Measurements from ENCODE around the gene TEAD4.

The TEAD4 gene

GRCh38 chr12:3000548-3001275 lies 41.5 kb downstream of the TEAD4 start:
- DNase-seq (ENCODE audit: low read depth in 2 of 2) = no peak

GRCh38 chr12:3002646-3003045 lies 43.4 kb downstream of the TEAD4 start:
- no peak for DNase-seq (ENCODE audit: low read depth in 2 of 2)

- DNase-seq (ENCODE audit: low read depth in 2 of 2) = no peak
These were observed 44.3 kb downstream of the TEAD4 start for GRCh38 chr12:3003357-3003992.

GRCh38 chr12:3004655-3005565 lies 45.7 kb downstream of the TEAD4 start:
- DNase-seq (ENCODE audit: low read depth in 2 of 2) = no peak

DNA sequence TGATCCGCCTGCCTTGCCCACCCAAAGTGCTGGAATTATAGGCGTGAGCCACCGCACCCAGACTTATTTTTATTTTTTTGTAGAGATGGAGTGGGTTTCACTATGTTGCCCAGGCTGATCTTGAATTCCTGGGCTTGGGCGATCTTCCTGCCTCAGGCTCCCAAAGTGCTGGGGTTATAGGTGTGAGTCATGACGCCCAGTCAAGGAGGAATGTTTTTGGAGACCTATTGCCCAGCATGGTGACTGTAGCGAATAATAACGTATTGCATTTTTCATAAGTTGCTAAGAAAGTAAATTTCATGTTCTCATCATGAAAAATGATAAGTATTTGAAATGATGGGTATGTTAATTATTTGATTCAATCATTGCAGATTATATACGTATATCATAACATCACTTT lies 46.5 kb downstream of the TEAD4 start:
- no peak for DNase-seq (ENCODE audit: low read depth in 2 of 2)

GRCh38 chr12:3009780-3010179 lies 50.6 kb downstream of the TEAD4 start:
- DNase-seq (ENCODE audit: low read depth in 2 of 2) = no peak

- no peak for DNase-seq (ENCODE audit: low read depth in 2 of 2)
These were observed 51.2 kb downstream of the TEAD4 start for GRCh38 chr12:3010214-3010930.

GRCh38 chr12:3012786-3013185 lies 53.6 kb downstream of the TEAD4 start:
- no peak for DNase-seq (ENCODE audit: low read depth in 2 of 2)

DNA sequence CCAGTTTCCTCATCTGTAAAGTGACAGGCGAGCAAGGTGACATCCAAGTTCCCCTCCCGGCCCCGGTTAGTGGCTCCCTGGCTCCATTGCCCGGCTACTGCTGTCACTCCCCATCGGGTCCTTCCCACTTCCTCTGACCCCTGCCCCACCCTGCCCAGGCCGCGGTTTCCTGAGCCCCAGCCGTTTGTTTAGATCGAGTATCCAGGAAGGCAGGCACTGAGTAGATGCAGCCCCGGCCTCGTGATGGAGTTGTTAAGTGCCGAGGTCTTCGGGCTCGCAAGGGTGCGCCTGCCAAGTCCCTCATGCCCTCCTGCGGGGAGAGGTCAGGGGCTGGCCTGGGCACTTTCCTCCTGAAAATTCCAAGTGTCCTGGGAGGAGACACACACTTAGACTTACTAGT lies 55.4 kb downstream of the TEAD4 start:
- DNase-seq (ENCODE audit: low read depth in 2 of 2) = no peak

- DNase-seq (ENCODE audit: low read depth in 2 of 2) = no peak
These were observed 56.2 kb downstream of the TEAD4 start for GRCh38 chr12:3015356-3015755.

- no peak for DNase-seq (ENCODE audit: low read depth in 2 of 2)
These were observed 57.0 kb downstream of the TEAD4 start for GRCh38 chr12:3016191-3016590.

GRCh38 chr12:3017281-3017680 lies 58.1 kb downstream of the TEAD4 start:
- no peak for DNase-seq (ENCODE audit: low read depth in 2 of 2)

GRCh38 chr12:3018284-3019004 lies 59.2 kb downstream of the TEAD4 start:
- DNase-seq (ENCODE audit: low read depth in 2 of 2) = no peak

GRCh38 chr12:3019005-3019680 lies 59.9 kb downstream of the TEAD4 start:
- DNase-seq (ENCODE audit: low read depth in 2 of 2) = no peak

DNA sequence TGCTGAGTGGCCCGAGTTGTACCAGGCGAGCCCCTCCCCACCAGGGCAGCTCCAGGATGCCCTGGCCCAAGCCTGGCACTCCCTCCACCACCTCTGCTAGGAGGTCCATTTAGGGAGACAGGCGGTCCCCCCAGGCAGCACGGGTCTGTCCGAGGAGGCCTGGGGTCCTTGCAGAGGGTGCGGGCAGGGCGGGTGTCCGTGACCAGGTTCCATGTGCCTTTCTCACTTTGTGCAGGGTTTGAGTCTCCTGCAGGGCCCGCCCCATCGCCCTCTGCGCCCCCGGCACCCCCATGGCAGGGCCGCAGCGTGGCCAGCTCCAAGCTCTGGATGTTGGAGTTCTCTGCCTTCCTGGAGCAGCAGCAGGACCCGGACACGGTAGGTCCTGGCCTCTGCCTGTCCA lies 61.2 kb downstream of the TEAD4 start:
- no peak for DNase-seq (ENCODE audit: low read depth in 2 of 2)

DNA sequence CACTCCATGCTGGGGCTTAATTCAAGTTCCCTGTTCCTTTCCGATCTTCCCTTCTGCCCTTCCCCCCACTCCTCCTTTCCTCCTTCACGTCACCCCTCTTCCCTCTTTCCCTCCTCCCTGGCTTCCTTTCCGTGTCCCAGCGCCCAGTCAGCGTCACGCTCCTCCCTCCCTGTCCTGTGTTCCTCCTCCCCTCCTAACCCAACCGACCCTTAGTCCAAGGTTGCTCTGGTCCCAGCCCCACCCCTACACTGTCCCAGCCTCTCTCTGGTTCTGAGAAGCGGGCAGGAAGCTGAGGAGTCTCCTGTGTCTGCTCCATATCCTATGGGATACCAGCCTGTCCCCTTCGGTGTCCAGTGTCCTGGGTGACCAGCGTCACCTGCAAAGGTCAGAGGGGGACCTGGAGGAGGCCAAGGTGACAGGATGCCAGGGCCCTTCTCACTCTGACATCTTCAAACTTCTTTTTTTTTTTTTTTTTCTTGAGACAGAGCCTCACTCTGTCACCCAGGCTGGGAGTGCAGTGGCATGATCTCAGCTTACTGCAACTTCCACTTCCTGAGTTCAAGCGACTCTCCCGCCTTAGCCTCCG lies 61.7 kb downstream of the TEAD4 start:
- no peak for DNase-seq (ENCODE audit: low read depth in 2 of 2)

- no peak for DNase-seq (ENCODE audit: low read depth in 2 of 2)
These were observed 63.2 kb downstream of the TEAD4 start for GRCh38 chr12:3022411-3022810.

DNA sequence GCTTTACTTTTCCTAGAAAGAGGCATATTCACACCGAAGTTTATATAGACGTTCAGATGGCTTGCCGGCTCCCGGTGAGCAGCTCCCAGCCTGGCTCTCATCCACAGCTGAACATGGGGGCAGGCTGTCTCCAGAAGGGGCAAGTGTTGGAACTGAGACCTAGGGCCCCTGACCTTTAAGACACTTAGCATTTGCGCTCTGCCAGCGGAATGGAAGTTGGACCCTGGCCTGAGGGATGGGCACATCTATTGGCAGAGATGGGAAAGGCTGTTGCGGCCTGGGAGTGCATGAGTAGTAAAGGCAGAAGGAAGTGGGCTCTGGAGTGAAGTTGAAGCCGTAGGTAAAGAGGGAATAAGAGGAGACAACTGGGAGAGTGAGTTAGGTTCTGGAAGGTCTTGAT lies 63.8 kb downstream of the TEAD4 start:
- no peak for DNase-seq (ENCODE audit: low read depth in 2 of 2)

- DNase-seq (ENCODE audit: low read depth in 2 of 2) = no peak
These were observed 68.9 kb downstream of the TEAD4 start for GRCh38 chr12:3028108-3028507.

DNA sequence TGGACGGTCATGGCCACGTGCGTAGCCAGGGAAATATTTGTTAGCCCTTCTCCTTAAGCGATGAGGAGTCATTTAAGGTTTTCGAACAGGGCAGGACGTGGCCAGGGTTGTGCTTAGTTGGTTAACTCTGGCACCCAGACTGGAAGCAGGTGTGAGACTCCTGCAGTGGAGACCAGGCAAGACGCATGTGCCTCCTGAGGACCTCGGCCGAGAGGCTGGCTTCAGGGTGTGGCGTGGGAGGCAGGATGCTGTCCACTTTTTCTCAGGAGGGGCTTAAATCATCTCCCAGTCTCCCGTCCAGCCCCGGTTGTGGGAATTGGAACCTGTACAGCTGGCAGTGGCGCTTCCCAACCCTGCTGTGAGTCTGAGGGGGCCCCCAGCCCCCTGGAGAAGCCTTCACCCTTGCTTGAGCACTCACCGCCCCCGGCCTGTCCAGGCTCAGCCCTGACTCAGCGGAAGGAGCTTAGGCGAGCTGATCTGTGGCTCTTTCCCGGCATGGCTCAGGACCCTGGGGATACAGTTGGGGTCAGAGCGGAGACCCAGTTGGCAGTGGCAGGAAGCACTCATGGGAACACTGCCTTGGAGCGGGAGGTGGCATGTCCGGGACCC lies 71.7 kb downstream of the TEAD4 start:
- DNase-seq (ENCODE audit: low read depth in 2 of 2) = no peak
